ENCODE results near the gene TSSK1B.

DNA sequence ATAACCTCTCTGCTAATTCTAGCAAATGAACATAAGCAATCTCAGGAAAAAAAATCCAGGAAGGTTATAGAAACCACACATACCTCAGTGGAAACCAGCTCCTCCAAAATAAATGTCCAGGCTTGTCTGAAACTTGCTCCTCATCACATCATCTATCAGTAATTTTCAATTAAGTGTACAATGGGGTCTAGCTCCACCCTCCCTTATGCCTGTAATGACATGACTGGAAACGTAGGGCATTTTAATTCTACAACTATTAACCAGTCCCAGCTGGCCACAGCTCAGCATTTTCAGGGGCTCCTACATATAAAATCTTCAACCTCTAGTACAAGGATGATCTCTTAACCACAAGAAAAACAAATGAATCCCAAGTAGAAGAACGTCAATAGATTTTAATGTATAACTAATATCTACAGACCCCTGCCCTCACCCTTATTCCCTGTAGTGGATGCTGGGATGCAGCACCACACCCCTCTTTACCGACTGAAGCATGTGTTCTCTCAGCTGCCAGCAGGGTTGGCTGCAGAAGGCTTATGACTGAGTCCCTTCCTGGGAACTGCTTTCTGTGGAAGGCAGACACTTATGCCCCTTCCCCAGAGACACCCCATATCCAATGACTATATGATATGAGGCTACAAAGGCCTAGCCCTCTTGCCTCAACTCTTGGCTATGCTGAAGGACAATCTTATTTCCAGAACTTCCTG lies 6.8 kb downstream of the TSSK1B start:
- TF ChIP-seq POLR2A (IDR thresholded peaks at IDR 0.05; ENCODE audit: low read length), result no peak
- TF ChIP-seq GATA1 (IDR thresholded peaks at IDR 0.05; ENCODE audit: low read depth, low read length), result no peak
